H1 (cell line): ENCODE results near the gene MAGI1. TPM values are rescaled to one million over a fixed set of nuclear protein-coding genes. Genes with fewer than 3 reads are reported as not detected.

Experiments used
- CTCF ChIA-PET: fragments of 300-600 bp; sonication (Branson Sonifier 250); formaldehyde crosslinking; loops from one replicate; lab custom pipeline; 2021; ENCODE audit not compliant: partially characterized antibody; lab: Charles Lee
- POLR2A ChIA-PET: fragments of 300-600 bp; sonication (Branson Sonifier 250); formaldehyde crosslinking; loops from one replicate; lab custom pipeline; 2021; ENCODE audit warnings: inconsistent platforms; ENCODE audit not compliant: partially characterized antibody; lab: Charles Lee
- DNase-seq, 2 experiments: peaks; one replicate each; pipeline versions ENCODE4 v3.0.0 to v3.0.0-alpha.2; 2010 to 2022; ENCODE audit warnings: low spot score in 2 of 2, low read depth in 1 of 2, mixed read lengths in 1 of 2
- FAIRE-seq: peaks from 2 replicates; lab custom pipeline; 2011; peaks lifted over from hg19 to GRCh38; lab: Jason Lieb, UNC
- H2AFZ ChIP-seq: 2 replicates; pipeline ENCODE4 v1.8.1; 2012; ENCODE audit warnings: low read length, inconsistent platforms
- H2AK5ac ChIP-seq: 2 replicates; pipeline ENCODE4 v1.6.1; 2013; ENCODE audit warnings: low read depth, low read length
- H2BK120ac ChIP-seq: replicated peaks from 2 replicates; pipeline ENCODE3; 2013; ENCODE audit warnings: low read depth, low read length, inconsistent platforms
- H2BK12ac ChIP-seq: 2 replicates; pipeline ENCODE4 v1.6.1; 2013; ENCODE audit warnings: low read depth, low read length
- H2BK15ac ChIP-seq: 2 replicates; pipeline ENCODE4 v1.6.1; 2013; ENCODE audit warnings: low read length
- H2BK20ac ChIP-seq: 2 replicates; pipeline ENCODE4 v1.6.1; 2013; ENCODE audit warnings: low read length
- H2BK5ac ChIP-seq: 2 replicates; pipeline ENCODE4 v1.6.1; 2013; ENCODE audit warnings: low read depth, low read length
- H3K14ac ChIP-seq: 2 replicates; pipeline ENCODE4 v1.6.1; 2013; ENCODE audit warnings: inconsistent platforms; ENCODE audit not compliant: insufficient read length
- H3K18ac ChIP-seq: 2 replicates; pipeline ENCODE4 v1.6.1; 2013; ENCODE audit warnings: low read length; ENCODE audit errors: extremely low read depth
- H3K23ac ChIP-seq: 2 replicates; pipeline ENCODE4 v1.6.1; 2013; ENCODE audit warnings: inconsistent platforms; ENCODE audit not compliant: insufficient read length
- H3K23me2 ChIP-seq: 2 replicates; pipeline ENCODE4 v1.6.1; 2013; ENCODE audit warnings: low read depth, low read length
- H3K27ac ChIP-seq: 2 replicates; pipeline ENCODE4 v1.6.1; 2011; ENCODE audit warnings: low read depth, low read length, inconsistent platforms
- H3K27me3 ChIP-seq, 4 experiments: replicated peaks in 1 of 4; 1 replicate in 1 of 4; 2 replicates in 3 of 4; pipeline versions ENCODE4 v1.6.1 to v1.8.1; 2011 to 2013; ENCODE audit warnings: low read length in 3 of 4, mild to moderate bottlenecking in 3 of 4, inconsistent platforms in 2 of 4, mixed read lengths in 2 of 4, moderate library complexity in 1 of 4; ENCODE audit not compliant: control insufficient read depth in 3 of 4, insufficient read depth in 3 of 4; ENCODE audit errors: extremely low read depth in 1 of 4
- H3K36me3 ChIP-seq, 4 experiments: 2 replicates each; pipeline versions ENCODE4 v1.6.1 to v1.8.1; 2011 to 2013; ENCODE audit warnings: mild to moderate bottlenecking in 4 of 4, low read length in 3 of 4, moderate library complexity in 2 of 4, control low read depth in 1 of 4, inconsistent platforms in 1 of 4; ENCODE audit not compliant: insufficient read depth in 4 of 4, control insufficient read depth in 2 of 4
- H3K4ac ChIP-seq: replicated peaks from 2 replicates; pipeline ENCODE3; 2013; ENCODE audit warnings: low read length, low read depth, mixed read lengths, inconsistent platforms; ENCODE audit not compliant: insufficient read length
- H3K4me1 ChIP-seq, 4 experiments: replicated peaks in 1 of 4; 1 replicate in 1 of 4; 2 replicates in 3 of 4; pipeline versions ENCODE4 v1.6.1 to v1.8.1; 2011 to 2013; ENCODE audit warnings: low read length in 3 of 4, inconsistent platforms in 2 of 4, mixed read lengths in 1 of 4; ENCODE audit not compliant: insufficient read depth in 4 of 4, control insufficient read depth in 3 of 4
- H3K4me2 ChIP-seq, 2 experiments: 2 replicates each; pipeline versions ENCODE4 v1.6.1 to v1.8.1; 2011 to 2013; ENCODE audit warnings: low read depth in 2 of 2, low read length in 2 of 2, control low read depth in 1 of 2, inconsistent platforms in 1 of 2, mild to moderate bottlenecking in 1 of 2; ENCODE audit not compliant: insufficient read depth in 1 of 2
- H3K4me3 ChIP-seq, 4 experiments: fragments of 200-600, 300-600 bp in 1 of 4; sonication (generic), shearing (Covaris generic), sonication (Bioruptor Twin) in 1 of 4; 2 replicates each; pipeline versions ENCODE4 v1.5.1 to v1.8.1; 2011 to 2016; ENCODE audit warnings: low read length in 4 of 4, low read depth in 3 of 4, control low read depth in 2 of 4, inconsistent platforms in 2 of 4, mild to moderate bottlenecking in 2 of 4, mixed read lengths in 1 of 4, moderate library complexity in 1 of 4; ENCODE audit not compliant: insufficient read depth in 2 of 4; ENCODE audit errors: extremely low read depth in 1 of 4
- H3K56ac ChIP-seq: replicated peaks from 2 replicates; pipeline ENCODE3; 2013; ENCODE audit warnings: low read depth, mild to moderate bottlenecking, mixed read lengths, low read length, inconsistent platforms; ENCODE audit not compliant: insufficient read length
- H3K79me1 ChIP-seq: 2 replicates; pipeline ENCODE4 v1.6.1; 2013; ENCODE audit warnings: low read depth, low read length, control low read depth
- H3K79me2 ChIP-seq, 2 experiments: 2 replicates each; pipeline versions ENCODE4 v1.6.1 to v1.8.1; 2012 to 2013; ENCODE audit warnings: low read length in 2 of 2, mild to moderate bottlenecking in 2 of 2, inconsistent platforms in 1 of 2; ENCODE audit not compliant: insufficient read depth in 2 of 2, control insufficient read depth in 1 of 2
- H3K9ac ChIP-seq, 4 experiments: replicated peaks in 1 of 4; 1 replicate in 1 of 4; 2 replicates in 3 of 4; pipeline versions ENCODE4 v1.6.1 to v1.8.1; 2011 to 2013; ENCODE audit warnings: low read depth in 3 of 4, low read length in 3 of 4, control low read depth in 2 of 4, mild to moderate bottlenecking in 2 of 4, moderate library complexity in 2 of 4, inconsistent platforms in 1 of 4; ENCODE audit errors: extremely low read depth in 1 of 4
- H3K9me3 ChIP-seq, 2 experiments: 2 replicates each; pipeline versions ENCODE4 v1.6.1 to v1.8.1; 2012 to 2013; ENCODE audit warnings: mild to moderate bottlenecking in 2 of 2, moderate library complexity in 2 of 2, control low read depth in 1 of 2, inconsistent platforms in 1 of 2, low read depth in 1 of 2, low read length in 1 of 2, mixed read lengths in 1 of 2; ENCODE audit not compliant: insufficient read depth in 2 of 2
- H4K20me1 ChIP-seq, 2 experiments: replicated peaks in 1 of 2; 2 replicates each; pipeline versions ENCODE3 to v1.8.1; 2011 to 2013; ENCODE audit warnings: inconsistent platforms in 2 of 2, low read length in 2 of 2, mild to moderate bottlenecking in 1 of 2; ENCODE audit not compliant: insufficient read depth in 2 of 2, control insufficient read depth in 1 of 2
- H4K5ac ChIP-seq: 2 replicates; pipeline ENCODE4 v1.6.1; 2013; ENCODE audit warnings: low read length, low read depth, mixed read lengths, inconsistent platforms; ENCODE audit not compliant: insufficient read length
- H4K8ac ChIP-seq: 2 replicates; pipeline ENCODE4 v1.8.0; 2013; ENCODE audit warnings: mild to moderate bottlenecking, moderate library complexity, low read length, inconsistent platforms; ENCODE audit not compliant: insufficient read depth; ENCODE audit errors: extremely low read depth
- H4K91ac ChIP-seq: replicated peaks from 2 replicates; pipeline ENCODE3; 2013; ENCODE audit warnings: low read length, mixed read lengths, inconsistent platforms; ENCODE audit not compliant: insufficient read length
- ATF3 ChIP-seq: IDR thresholded peaks from 2 replicates; pipeline ENCODE4 v1.6.1; 2011; ENCODE audit warnings: low read depth, mild to moderate bottlenecking, low read length; ENCODE audit not compliant: insufficient read depth
- BCL11A ChIP-seq, 2 experiments: IDR thresholded peaks; one replicate each; pipeline ENCODE4 v1.6.1; 2011; ENCODE audit warnings: low read depth in 2 of 2, low read length in 2 of 2, mild to moderate bottlenecking in 2 of 2
- BRCA1 ChIP-seq: IDR thresholded peaks from 2 replicates; pipeline ENCODE4 v1.6.1; 2012; ENCODE audit warnings: low read depth, low read length, improper control_type of control experiment
- CHD2 ChIP-seq: IDR thresholded peaks from 2 replicates; pipeline ENCODE4 v1.6.1; 2012; ENCODE audit warnings: low read length, improper control_type of control experiment
- CTBP2 ChIP-seq: IDR thresholded peaks from 2 replicates; pipeline ENCODE4 v1.7.0; 2011; ENCODE audit warnings: borderline replicate concordance, mild to moderate bottlenecking, moderate library complexity, mixed read lengths, low read length; ENCODE audit not compliant: insufficient read depth, insufficient read length
- EZH2 ChIP-seq: fragments of 200-600 bp; sonication (generic); IDR thresholded peaks from 2 replicates; pipeline ENCODE4 v1.7.1; 2012; ENCODE audit warnings: low read depth, mild to moderate bottlenecking, moderate library complexity, low read length, inconsistent platforms; ENCODE audit not compliant: severe bottlenecking
- GTF2F1 ChIP-seq: IDR thresholded peaks from 2 replicates; pipeline ENCODE4 v1.6.1; 2012; ENCODE audit warnings: low read depth, low read length, improper control_type of control experiment, borderline replicate concordance
- PHF8 ChIP-seq: fragments of 200-600 bp; sonication (generic); conservative IDR thresholded peaks from 2 replicates; pipeline ENCODE4 v1.7.1; 2012; ENCODE audit warnings: low read depth, mild to moderate bottlenecking, inconsistent platforms, low read length, moderate library complexity
- POLR2A ChIP-seq, 2 experiments: IDR thresholded peaks; 1 replicate in 1 of 2; 2 replicates in 1 of 2; pipeline ENCODE4 v1.6.1; 2011; ENCODE audit warnings: low read depth in 2 of 2, low read length in 2 of 2, mild to moderate bottlenecking in 2 of 2; ENCODE audit errors: control extremely low read depth in 1 of 2
- POLR2AphosphoS5 ChIP-seq: IDR thresholded peaks from 2 replicates; pipeline ENCODE4 v1.6.1; 2011; ENCODE audit warnings: low read depth, low read length
- RBBP5 ChIP-seq: IDR thresholded peaks from 2 replicates; pipeline ENCODE4 v1.7.1; 2012; ENCODE audit warnings: low read depth, mild to moderate bottlenecking, inconsistent platforms, low read length, moderate library complexity, borderline replicate concordance
- SIX5 ChIP-seq: IDR thresholded peaks from 2 replicates; pipeline ENCODE4 v1.6.1; 2011; ENCODE audit warnings: mild to moderate bottlenecking, low read depth, low read length
- SP1 ChIP-seq: IDR thresholded peaks from 2 replicates; pipeline ENCODE4 v1.6.1; 2011; ENCODE audit warnings: low read depth, low read length
- TBP ChIP-seq: IDR thresholded peaks from 2 replicates; pipeline ENCODE4 v1.6.1; 2011; ENCODE audit warnings: low read depth, low read length, improper control_type of control experiment
- TCF12 ChIP-seq: IDR thresholded peaks from 2 replicates; pipeline ENCODE4 v1.6.1; 2011; ENCODE audit warnings: low read depth, mild to moderate bottlenecking, low read length
- WGBS, 2 experiments: shearing (Covaris generic) in 1 of 2; methylation state at CpG; one replicate each; pipeline versions ENCODE4 v1.1.6 to v1.1.7; 2013 to 2015; ENCODE audit warnings: low lambda C conversion rate in 2 of 2, mixed read lengths in 2 of 2, inconsistent platforms in 1 of 2, low coverage in 1 of 2, missing lambda C conversion rate in 1 of 2; ENCODE audit not compliant: insufficient replicate concordance in 2 of 2, insufficient coverage in 1 of 2, insufficient read length in 1 of 2; ENCODE audit errors: extremely low coverage in 1 of 2, missing lambda C conversion rate in 1 of 2; 5-methylcytosine and 5-hydroxymethylcytosine counted together
- polyA plus RNA-seq, 7 experiments: library from polyadenylated mRNA; depleted of rRNA in 3 of 7; stranded (reverse) in 5 of 7; unstranded in 2 of 7; fragments of >200 nt in 5 of 7; fragments of 200-250 nt in 2 of 7; gene quantifications; 1 replicate in 5 of 7; 2 replicates in 1 of 7; 4 replicates in 1 of 7; pipeline versions ENCODE4 v1.2.1 to v1.2.3, GENCODE V29; 2011 to 2013; ENCODE audit warnings: missing spikeins in 2 of 7, mixed read lengths in 2 of 7
- total RNA-seq: library from RNA; stranded (reverse); fragmentation: NEBNext Ultra II Directional; extraction: Animal tissue kit (Norgen Biotek cat#: 25700); gene quantifications from 2 replicates; pipeline ENCODE4 v1.2.1, GENCODE V29; 2021

The MAGI1 gene
- total and polyA plus RNA-seq, 2 of the 8 experiments (the other 6 are each of a cell fraction or from before 2014, with no cell fraction given), result 19.8 to 78.0 TPM

GRCh38 chr3:65935724-65936123, 103.0 kb downstream of the MAGI1 start:
- Histone ChIP-seq H3K4ac (no peak overlapping the region), H2BK120ac (no peak overlapping the region), H4K5ac (no peak overlapping the region), H3K27ac (no peak overlapping the region), H3K14ac (no peak overlapping the region), H3K9me3 (peaks cover 6 to 7% of the 10 kb centered on the region in 2 experiments; a peak in 3 of 4 replicates), H4K91ac (no peak overlapping the region), H3K36me3 (no peaks in the 10 kb centered on the region), H3K9ac (no peak overlapping the region), H3K79me2 (peaks cover 0 to 49% of the 10 kb centered on the region in 2 experiments; a peak in 2 of 4 replicates), H3K18ac (no peak overlapping the region), H3K23me2 (no peaks in the 10 kb centered on the region), H4K8ac (no peak overlapping the region), H3K79me1 (no peaks in the 10 kb centered on the region; the same call in 1 of the 2 replicates)
- no peak for FAIRE-seq
- CTCF ChIA-PET, result interaction anchor here (1.9 to 2.8 kb wide), 3 partner anchors 14 to 21 kb away, joined by 7 to 10 read pairs (median 9); no protein-coding TSS in a partner anchor
- WGBS, 2 experiments, result 100% methylated on average over 1 of the region's 1 CpG; no CpG with 5 or more reads in 1 of the 2 experiments
- TF ChIP-seq CTBP2, result no peak
- no peak for TF ChIP-seq TCF12
- no peak for TF ChIP-seq EZH2
- TF ChIP-seq SIX5, result no peak
- TF ChIP-seq BRCA1, result no peak
- TF ChIP-seq POLR2A (IDR thresholded peaks at IDR 0.05; ENCODE audit: control extremely low read depth in 1 of 2, low read depth in 2 of 2, low read length in 2 of 2), result no peak
- no peak for TF ChIP-seq CHD2
- no peak for TF ChIP-seq GTF2F1
- no peak for TF ChIP-seq ATF3
- no peak for TF ChIP-seq PHF8
- no peak for TF ChIP-seq RBBP5
- TF ChIP-seq BCL11A (IDR thresholded peaks at IDR 0.05; ENCODE audit: low read depth in 2 of 2, low read length in 2 of 2), result no peak
- no peak for TF ChIP-seq POLR2AphosphoS5
- no peak for TF ChIP-seq SP1
- TF ChIP-seq TBP, result no peak
- TF ChIP-seq, all 59 proteins: peak for 0
- no peaks in the 10 kb centered on the region for H4K20me1 ChIP-seq
- H2BK15ac ChIP-seq, result no peak overlapping the region
- no peak overlapping the region for H2AK5ac ChIP-seq
- no peak overlapping the region for H2AFZ ChIP-seq
- H2BK5ac ChIP-seq, result no peak overlapping the region
- H2BK20ac ChIP-seq, result no peak overlapping the region
- no peak overlapping the region for H3K23ac ChIP-seq
- H3K4me1 ChIP-seq, result peaks cover 0 to 2% (median under 1%) of the 10 kb centered on the region in 4 experiments; a peak in 3 of 7 replicates
- H3K27me3 ChIP-seq, result no peaks in the 10 kb centered on the region
- POLR2A ChIA-PET, result interaction anchor here (1.3 to 2.1 kb wide), 2 partner anchors 15 to 101 kb away, joined by 4 to 5 read pairs; no protein-coding TSS in a partner anchor
- DNase-seq, result no peak
- no peak overlapping the region for H3K56ac ChIP-seq
- no peak overlapping the region for H2BK12ac ChIP-seq
- no peak overlapping the region for H3K4me3 ChIP-seq
- no peak overlapping the region for H3K4me2 ChIP-seq
